HG02759 (cell line): ENCODE data around the gene RALGAPA2.

ENCODE experiments used
- ATAC-seq: cut with Tn5 transposase; IDR thresholded peaks from one replicate; pipeline ENCODE4 v1.9.1; 2021; ENCODE audit warnings: mild to moderate bottlenecking, moderate library complexity; ENCODE audit not compliant: unreplicated experiment

The RALGAPA2 gene

DNA sequence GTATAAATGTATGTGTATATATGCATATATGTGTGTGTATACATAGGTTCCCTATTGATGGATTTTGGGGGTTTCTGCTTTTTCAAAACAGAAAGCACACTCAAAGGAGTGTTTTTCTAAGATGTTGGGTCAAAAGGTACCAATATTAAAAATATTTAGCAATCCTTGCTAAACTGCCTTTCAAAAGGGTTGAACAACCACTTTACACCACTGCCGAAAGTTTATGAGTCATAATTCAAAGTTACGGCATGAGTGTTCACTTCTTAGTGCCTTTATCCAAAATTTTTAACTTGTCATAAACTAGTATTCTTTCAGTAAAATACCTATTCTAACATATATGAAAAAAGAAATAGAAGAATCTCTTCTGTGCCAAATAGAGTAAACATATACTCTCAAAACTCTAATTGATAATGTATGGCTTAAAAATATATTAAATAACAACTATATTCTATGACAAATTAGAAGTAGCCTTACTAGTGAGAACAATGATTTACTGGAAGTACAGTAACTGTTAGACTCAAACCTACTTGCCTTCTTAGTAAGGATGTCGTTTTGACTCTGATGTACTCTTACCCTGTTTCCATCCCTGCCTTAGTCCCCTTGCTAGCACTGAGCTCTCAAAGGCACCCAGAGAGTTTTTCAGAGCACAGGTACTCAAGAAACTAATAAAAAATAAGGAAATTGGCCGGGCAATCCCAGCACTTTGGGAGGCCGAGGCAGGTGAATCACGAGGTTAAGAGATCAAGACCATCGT is 208.5 kb downstream of the RALGAPA2 start:
- ATAC-seq, result no peak

- no peak for ATAC-seq
These were observed 211.3 kb downstream of the RALGAPA2 start for GRCh38 chr20:20501128-20501527.

GRCh38 chr20:20500312-20500711 is 212.1 kb downstream of the RALGAPA2 start:
- ATAC-seq, result no peak

- no peak for ATAC-seq
These were observed 213.0 kb downstream of the RALGAPA2 start for GRCh38 chr20:20499439-20499838.

DNA sequence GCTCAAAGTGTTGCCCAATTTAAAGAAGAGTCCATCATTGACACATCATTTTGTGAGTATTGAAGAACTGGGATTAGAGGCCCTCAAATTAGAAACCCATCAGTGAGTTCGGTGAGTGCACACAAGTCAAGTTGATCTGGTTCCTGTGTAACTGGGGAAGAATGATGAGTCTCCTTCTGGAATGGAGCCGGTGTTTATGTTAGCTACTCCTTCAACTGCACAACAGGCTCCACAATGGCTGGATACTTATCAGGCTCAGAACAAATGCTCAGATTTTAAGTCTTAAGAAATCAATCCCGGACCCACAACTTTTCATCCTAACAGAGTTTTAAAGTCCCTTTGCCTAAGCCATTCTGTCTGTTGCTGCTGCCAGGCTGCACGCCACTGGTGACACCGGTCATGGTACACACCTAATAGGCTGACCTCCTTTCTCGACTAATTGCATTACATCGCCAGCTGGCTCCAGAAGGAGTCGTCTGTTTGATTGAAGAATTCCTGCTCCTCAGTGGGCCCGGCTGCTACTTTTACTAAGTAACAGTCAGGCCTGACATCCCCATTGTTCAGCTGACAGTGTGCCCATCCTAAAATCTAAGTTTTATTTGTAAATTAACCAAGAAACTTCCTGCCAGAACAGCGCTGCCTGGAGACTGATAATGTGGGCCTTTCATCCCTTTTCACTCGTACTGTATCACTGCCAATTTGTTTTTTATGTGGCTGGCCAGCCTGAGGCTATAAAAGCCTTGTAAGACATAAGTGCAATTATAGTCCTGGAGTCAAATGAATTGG is 214.2 kb downstream of the RALGAPA2 start:
- ATAC-seq, result no peak

DNA sequence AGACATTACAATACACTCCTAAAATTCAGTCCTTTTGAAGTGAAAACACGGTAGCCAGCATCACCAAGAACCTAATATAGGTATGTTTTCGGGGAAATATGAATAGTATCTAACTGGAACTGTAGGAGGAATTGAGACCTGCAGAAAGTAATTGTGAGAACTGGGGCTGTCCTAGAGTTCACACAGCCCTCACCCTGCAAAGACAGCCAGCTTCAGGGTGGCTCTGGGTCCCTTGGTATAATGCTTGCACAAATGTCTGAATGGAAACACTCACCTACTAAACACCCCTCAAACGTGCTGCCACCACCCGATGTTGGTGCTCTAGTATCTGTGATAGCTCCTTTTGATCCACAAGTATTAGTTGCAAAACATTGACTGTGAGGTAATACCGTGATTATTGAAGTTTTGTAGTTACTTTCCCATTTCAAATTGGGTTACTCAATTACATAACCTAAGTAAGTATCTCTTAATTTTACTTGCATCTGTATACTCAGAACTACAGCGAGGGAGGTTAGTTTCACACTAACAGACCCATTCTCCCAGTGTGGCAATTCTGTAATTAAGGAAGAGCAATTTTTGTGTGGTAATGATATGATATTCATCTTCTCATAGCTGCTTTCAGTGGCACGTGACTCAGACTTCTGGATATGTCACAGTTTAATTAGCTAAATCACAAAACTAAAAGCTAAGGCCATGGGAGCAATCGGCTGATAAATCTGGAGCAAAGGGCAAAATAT is 215.0 kb downstream of the RALGAPA2 start:
- ATAC-seq, result no peak

DNA sequence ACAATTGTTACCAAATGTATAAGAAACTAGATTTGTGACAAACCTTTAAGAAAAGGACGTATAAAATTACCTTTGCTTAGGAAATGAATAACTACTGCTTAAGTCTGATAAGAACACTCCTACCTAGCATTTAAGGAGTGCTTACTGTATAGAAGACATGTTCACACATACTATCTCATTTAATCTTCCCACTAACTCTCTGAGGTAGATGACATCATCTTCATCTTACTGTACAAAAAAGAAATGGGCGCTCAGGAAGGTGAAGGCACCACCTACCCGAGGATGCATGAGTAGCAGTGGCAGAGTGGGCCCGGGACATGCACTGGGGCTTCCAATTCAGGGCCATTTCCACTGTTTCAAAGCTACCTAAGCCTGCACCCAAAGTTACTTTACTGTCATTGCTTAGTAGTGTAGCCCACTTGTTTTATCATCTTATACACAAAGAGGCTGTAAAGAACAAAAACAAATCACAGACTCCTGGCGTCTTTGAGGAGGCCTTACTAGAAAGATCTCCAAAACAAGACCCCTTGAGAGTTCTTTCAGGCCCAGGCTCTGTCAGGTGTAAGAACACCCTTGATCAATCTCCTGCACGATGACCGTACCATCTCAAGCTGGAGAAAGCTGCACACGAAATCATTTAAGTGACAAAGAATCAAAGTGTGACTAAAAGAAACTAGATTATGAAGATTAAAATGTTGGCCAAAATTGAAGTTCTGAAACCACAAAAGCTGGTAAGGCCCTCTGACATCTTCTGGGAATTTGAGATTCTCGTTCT is 216.5 kb downstream of the RALGAPA2 start:
- ATAC-seq, result no peak

- no peak for ATAC-seq
These were observed 218.7 kb downstream of the RALGAPA2 start for GRCh38 chr20:20493701-20494100.

- ATAC-seq, result no peak
These were observed 219.7 kb downstream of the RALGAPA2 start for GRCh38 chr20:20492521-20493332.

DNA sequence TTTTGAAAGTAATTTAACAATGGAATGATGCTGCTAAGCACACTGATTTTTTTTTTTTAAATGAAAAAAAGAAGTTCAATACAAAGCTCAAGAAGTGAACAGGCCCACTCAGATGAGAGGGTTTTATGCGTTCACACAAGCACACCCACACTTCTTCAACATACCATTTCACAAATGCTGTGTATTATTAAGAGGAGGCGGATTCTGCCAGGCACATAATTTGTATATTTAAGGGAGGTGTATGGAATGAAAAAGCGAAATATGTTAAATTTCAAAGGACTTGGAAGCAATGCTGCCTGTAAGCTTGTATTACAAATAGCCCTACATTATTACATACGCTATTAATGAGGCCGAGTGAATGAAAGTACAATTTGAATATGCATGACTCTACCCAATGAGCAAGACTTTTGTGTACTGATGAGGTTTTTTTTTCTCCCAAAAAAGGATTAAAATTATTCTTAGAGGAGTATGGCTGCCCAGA is 220.6 kb downstream of the RALGAPA2 start:
- ATAC-seq, result no peak

- no peak for ATAC-seq
These were observed 221.2 kb downstream of the RALGAPA2 start for GRCh38 chr20:20491110-20491783.

GRCh38 chr20:20490673-20491072 is 221.8 kb downstream of the RALGAPA2 start:
- no peak for ATAC-seq

DNA sequence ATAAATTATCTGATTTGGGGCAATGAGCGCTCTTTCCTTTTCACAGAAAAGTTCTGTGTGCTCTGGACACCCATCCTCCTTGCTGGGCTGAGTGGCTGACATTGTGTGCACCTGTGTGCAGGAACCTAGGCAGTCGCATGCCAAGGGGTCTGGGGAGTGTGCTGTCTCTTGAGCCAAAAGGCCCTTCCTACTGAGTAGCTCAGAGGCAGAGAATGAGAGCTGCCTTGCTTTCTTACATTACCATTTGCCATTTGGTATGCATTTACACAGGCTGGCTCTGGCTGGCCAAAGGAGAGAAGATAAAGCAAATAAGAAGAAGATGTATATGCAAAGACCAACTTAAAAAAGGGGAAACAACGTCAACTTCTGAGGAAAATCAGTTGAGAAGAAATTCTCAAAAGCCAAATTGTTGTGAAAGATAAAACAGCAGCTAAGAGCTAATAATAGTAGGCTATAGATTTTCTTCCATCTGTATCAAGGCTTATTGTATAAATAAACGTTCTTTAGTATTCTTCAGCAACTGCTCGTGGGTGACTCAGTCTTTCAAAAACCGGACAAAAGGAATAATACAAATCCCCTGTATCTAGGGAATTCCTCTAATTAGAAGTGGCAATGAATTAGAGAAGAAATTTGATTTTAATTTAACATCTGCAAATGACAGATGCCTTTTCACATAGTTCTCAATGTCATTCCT is 222.6 kb downstream of the RALGAPA2 start:
- ATAC-seq, result peak; percentile 24

GRCh38 chr20:20489054-20489453 is 223.4 kb downstream of the RALGAPA2 start:
- ATAC-seq, result peak; percentile 81

GRCh38 chr20:20488388-20488787 is 224.1 kb downstream of the RALGAPA2 start:
- no peak for ATAC-seq

GRCh38 chr20:20487811-20488210 is 224.6 kb downstream of the RALGAPA2 start:
- no peak for ATAC-seq

GRCh38 chr20:20483328-20483727 is 229.1 kb downstream of the RALGAPA2 start:
- no peak for ATAC-seq

- no peak for ATAC-seq
These were observed 230.0 kb downstream of the RALGAPA2 start for GRCh38 chr20:20482453-20482852.

GRCh38 chr20:20480689-20481088 is 231.8 kb downstream of the RALGAPA2 start:
- no peak for ATAC-seq
